Karpas-422 (cell line): ENCODE results near the gene RPUSD1. TPM values are rescaled to one million over a fixed set of nuclear protein-coding genes. Genes with fewer than 3 reads are reported as not detected.
"Not testable (repeated sequence)": the region's sequence is repeated elsewhere in the genome, so short reads cannot be mapped to it uniquely, and the experiment has no call there.

Experiments
- DNase-seq: peaks from one replicate; pipeline ENCODE4 v3.0.0-alpha.2; 2015
- H2AFZ ChIP-seq: fragments of 200-600 bp; sonication (generic); 2 replicates; pipeline ENCODE4 v1.6.1; 2014; ENCODE audit warnings: antibody characterized with exemption, low read length, mixed read lengths
- H3K27ac ChIP-seq: fragments of 200-600 bp; sonication (generic); 2 replicates; pipeline ENCODE4 v1.5.1; 2014; ENCODE audit warnings: mild to moderate bottlenecking, low read length, moderate library complexity
- H3K27me3 ChIP-seq: fragments of 200-600 bp; sonication (generic); 2 replicates; pipeline ENCODE4 v1.6.1; 2014; ENCODE audit warnings: low read length, mixed read lengths
- H3K36me3 ChIP-seq: fragments of 200-600 bp; sonication (generic); 2 replicates; pipeline ENCODE4 v1.6.1; 2014; ENCODE audit warnings: low read length, mixed read lengths; ENCODE audit not compliant: insufficient read depth
- H3K4me1 ChIP-seq: fragments of 200-600 bp; sonication (generic); 2 replicates; pipeline ENCODE4 v1.6.1; 2014; ENCODE audit warnings: mild to moderate bottlenecking, low read length, mixed read lengths
- H3K4me2 ChIP-seq: fragments of 200-600 bp; sonication (generic); 2 replicates; pipeline ENCODE4 v1.6.1; 2014; ENCODE audit warnings: low read length, low read depth, mild to moderate bottlenecking; ENCODE audit not compliant: poor library complexity, severe bottlenecking
- H3K4me3 ChIP-seq: fragments of 200-600 bp; sonication (generic); 2 replicates; pipeline ENCODE4 v1.5.1; 2014; ENCODE audit warnings: mild to moderate bottlenecking, antibody characterized with exemption, low read length, mixed read lengths
- H3K79me2 ChIP-seq: fragments of 200-600 bp; sonication (generic); 2 replicates; pipeline ENCODE4 v1.6.1; 2014; ENCODE audit warnings: mild to moderate bottlenecking, low read length, mixed read lengths
- H3K9ac ChIP-seq: fragments of 200-600 bp; sonication (generic); 2 replicates; pipeline ENCODE4 v1.6.0; 2014; ENCODE audit warnings: low read length
- H3K9me2 ChIP-seq: fragments of 200-600 bp; sonication (generic), shearing (Covaris generic); replicated peaks from 2 replicates; pipeline ENCODE4 v1.6.0; 2014; ENCODE audit warnings: mild to moderate bottlenecking, low read length, moderate library complexity; ENCODE audit not compliant: insufficient read depth
- H3K9me3 ChIP-seq: fragments of 300-700, 200-600 bp; sonication (generic); 2 replicates; pipeline ENCODE4 v1.6.1; 2014; ENCODE audit warnings: low read length, mixed read lengths
- H4K20me1 ChIP-seq: fragments of 200-600 bp; sonication (generic); 2 replicates; pipeline ENCODE4 v1.6.1; 2014; ENCODE audit warnings: mild to moderate bottlenecking, antibody characterized with exemption, low read length, low read depth; ENCODE audit not compliant: insufficient read depth
- total RNA-seq: library from RNA; depleted of rRNA; stranded (reverse); fragments of >200 nt; shearing (Covaris generic); gene quantifications from 2 replicates; pipeline ENCODE4 v1.2.3, GENCODE V29; 2014; ENCODE audit warnings: low replicate concordance; rRNA removed

The RPUSD1 gene
- 26.6 and 61.1 TPM in 2 replicates for total RNA-seq

DNA sequence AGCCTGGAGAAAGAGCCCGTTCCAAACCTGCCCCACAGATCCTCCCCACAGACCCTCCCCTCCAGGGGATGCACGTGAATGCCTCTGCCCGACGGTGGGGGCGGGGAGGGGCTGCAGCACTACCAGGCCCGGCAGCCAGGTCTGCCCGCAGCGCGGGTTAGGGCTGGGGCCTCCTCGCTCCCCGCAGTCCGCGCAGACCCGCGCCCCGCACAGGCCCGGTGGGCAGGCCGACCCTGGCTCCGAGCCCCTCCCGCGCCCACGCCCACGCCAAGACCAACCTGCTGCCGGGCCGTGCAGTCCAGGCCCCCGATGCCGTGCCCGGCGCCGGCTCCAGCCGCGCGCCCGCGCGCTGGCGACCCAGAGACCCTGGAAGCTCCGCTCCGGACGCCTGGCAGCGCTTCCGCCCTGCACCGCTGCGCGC, at the start of gene RPUSD1:
TSS of gene RPUSD1 (minus strand) at position 404 of the 421 bp plus-strand sequence. CDS start 644 bp downstream, outside the sequence.
- Histone ChIP-seq H3K4me2 (peak within 1 kb of the TSS; percentile 97), H3K27ac (peak within 1 kb of the TSS; percentile 45; the same call in 1 of the 2 replicates), H3K79me2 (peaks cover 28% of the 10 kb centered on the region), H3K9ac (peak within 1 kb of the TSS; percentile 100), H2AFZ (no peak within 1 kb of the TSS), H3K9me3 (no peaks in the 10 kb centered on the region), H3K4me1 (peaks cover 36% of the 10 kb centered on the region), H3K4me3 (peak within 1 kb of the TSS; percentile 99), H3K36me3 (peaks cover 8% of the 10 kb centered on the region), H3K27me3 (no peaks in the 10 kb centered on the region), H3K9me2 (no peaks in the 10 kb centered on the region), H4K20me1 (peaks cover 42% of the 10 kb centered on the region; the same call in 1 of the 2 replicates)
- DNase-seq = peak; percentile 59

DNA sequence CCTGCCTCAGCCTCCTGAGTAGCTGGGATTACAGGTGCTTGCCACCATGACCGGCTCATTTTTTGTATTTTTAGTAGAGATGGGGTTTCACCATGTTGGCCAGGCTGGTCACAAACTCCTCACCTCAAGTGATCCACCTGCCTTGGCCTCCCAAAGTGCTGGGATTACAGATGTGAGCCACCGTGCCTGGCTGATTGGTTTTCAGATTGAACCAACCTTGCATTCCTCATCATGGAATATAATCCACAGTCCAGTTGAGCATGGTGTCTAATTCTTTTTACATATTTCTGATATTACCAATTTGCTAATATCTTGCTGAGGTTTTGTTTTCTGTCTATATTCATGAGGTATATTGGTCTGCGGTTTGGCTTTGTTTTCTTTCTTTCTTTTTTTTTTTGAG, 48.6 kb upstream of the RPUSD1 start:
- H3K27me3 ChIP-seq, H3K9me2 ChIP-seq, H3K9me3 ChIP-seq, H3K4me1 ChIP-seq, H3K9ac ChIP-seq, H3K27ac ChIP-seq, H3K79me2 ChIP-seq, H4K20me1 ChIP-seq, H3K4me3 ChIP-seq, DNase-seq, H3K36me3 ChIP-seq, H3K4me2 ChIP-seq, H2AFZ ChIP-seq: not testable (repeated sequence)

- H3K4me2 ChIP-seq = no peak overlapping the region
- H3K27ac ChIP-seq = no peak overlapping the region
- no peak overlapping the region for H3K4me3 ChIP-seq
- no peaks in the 10 kb centered on the region for H3K36me3 ChIP-seq
- H4K20me1 ChIP-seq = no peaks in the 10 kb centered on the region
- no peak overlapping the region for H3K9ac ChIP-seq
- H3K79me2 ChIP-seq = no peaks in the 10 kb centered on the region
- DNase-seq = no peak
- no peaks in the 10 kb centered on the region for H3K27me3 ChIP-seq
- no peaks in the 10 kb centered on the region for H3K4me1 ChIP-seq
- no peaks in the 10 kb centered on the region for H3K9me2 ChIP-seq
- H2AFZ ChIP-seq = no peak overlapping the region
- 0 out of 2 replicates have a peak, but pooled peaks cover 7% of the 10 kb centered on the region for H3K9me3 ChIP-seq
Measured at GRCh38 chr16:836221-836620, 48.0 kb upstream of the RPUSD1 start.

- H3K4me1 ChIP-seq = no peaks in the 10 kb centered on the region
- no peak overlapping the region for H3K27ac ChIP-seq
- H3K36me3 ChIP-seq = no peaks in the 10 kb centered on the region
- H3K9me3 ChIP-seq = 0 out of 2 replicates have a peak, but pooled peaks cover 7% of the 10 kb centered on the region
- H3K9me2 ChIP-seq = no peaks in the 10 kb centered on the region
- no peak overlapping the region for H3K4me2 ChIP-seq
- H3K4me3 ChIP-seq = no peak overlapping the region
- no peak overlapping the region for H2AFZ ChIP-seq
- H3K27me3 ChIP-seq = no peaks in the 10 kb centered on the region
- no peaks in the 10 kb centered on the region for H4K20me1 ChIP-seq
- no peaks in the 10 kb centered on the region for H3K79me2 ChIP-seq
- no peak overlapping the region for H3K9ac ChIP-seq
- DNase-seq = no peak
Measured at GRCh38 chr16:835373-835772, 47.2 kb upstream of the RPUSD1 start.

DNA sequence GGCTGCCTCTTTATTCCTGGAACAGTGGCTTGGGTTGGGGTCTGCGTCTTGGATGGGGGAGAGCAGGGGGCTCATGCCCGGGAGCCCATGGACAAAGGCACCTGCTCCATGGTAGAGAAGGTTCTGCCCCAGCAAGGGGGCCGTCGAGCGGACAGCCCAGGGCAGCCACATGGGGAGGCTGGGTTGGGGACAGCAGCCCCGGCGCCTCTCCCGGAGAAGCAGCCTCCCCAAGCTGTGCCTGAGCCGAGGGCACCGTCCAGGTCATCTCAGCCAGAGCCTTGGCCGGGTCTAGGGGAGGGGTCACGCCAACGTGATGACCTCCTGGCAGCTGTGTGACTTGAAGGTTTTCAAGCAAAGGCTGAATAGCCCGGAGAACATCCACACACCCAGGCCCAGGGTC, 45.2 kb upstream of the RPUSD1 start:
- Histone ChIP-seq H2AFZ (no peak overlapping the region), H3K4me3 (no peak overlapping the region), H3K9me2 (no peaks in the 10 kb centered on the region), H4K20me1 (no peaks in the 10 kb centered on the region), H3K36me3 (no peaks in the 10 kb centered on the region), H3K9me3 (0 out of 2 replicates have a peak, but pooled peaks cover 7% of the 10 kb centered on the region), H3K4me1 (no peaks in the 10 kb centered on the region), H3K4me2 (no peak overlapping the region), H3K27ac (no peak overlapping the region), H3K27me3 (no peaks in the 10 kb centered on the region), H3K9ac (no peak overlapping the region), H3K79me2 (no peaks in the 10 kb centered on the region)
- no peak for DNase-seq

DNA sequence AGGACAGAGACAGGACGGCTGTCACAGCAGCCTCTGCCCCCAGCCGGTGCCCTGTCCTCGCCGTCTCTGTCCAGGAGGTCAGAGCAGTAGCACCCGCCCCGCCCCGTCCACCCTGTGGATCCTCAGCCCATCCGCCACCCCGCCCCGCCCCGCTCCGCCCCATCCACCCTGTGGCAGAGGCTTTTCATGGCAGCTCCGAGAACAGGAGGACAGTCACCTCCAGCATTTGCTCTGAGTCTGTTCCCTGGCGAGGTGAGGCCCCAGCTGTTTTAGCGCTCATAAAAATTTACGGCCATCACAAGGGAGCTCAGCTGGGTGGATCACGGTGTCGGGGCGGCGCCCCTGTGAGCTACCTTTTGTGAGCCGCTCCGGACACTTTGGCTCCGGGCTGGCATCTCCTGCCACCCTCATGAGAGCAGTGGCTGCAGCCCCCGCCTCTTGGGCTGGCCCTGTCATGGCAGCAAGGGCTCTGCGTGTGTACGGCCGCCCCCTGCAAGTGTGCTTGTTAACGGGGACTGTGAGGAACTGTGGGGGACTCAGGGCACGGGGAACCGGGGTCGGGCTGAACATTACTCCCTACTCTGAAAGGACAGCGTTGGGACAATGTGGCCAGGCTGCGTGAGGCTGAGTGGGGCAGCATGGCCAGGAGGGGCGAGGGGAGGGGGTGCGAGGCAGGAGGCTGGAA, 44.6 kb upstream of the RPUSD1 start:
- no peak for DNase-seq
- Histone ChIP-seq H2AFZ (no peak overlapping the region), H3K27ac (no peak overlapping the region), H3K9ac (no peak overlapping the region), H3K9me3 (0 out of 2 replicates have a peak, but pooled peaks cover 7% of the 10 kb centered on the region), H3K4me3 (no peak overlapping the region), H3K79me2 (no peaks in the 10 kb centered on the region), H4K20me1 (no peaks in the 10 kb centered on the region), H3K4me2 (no peak overlapping the region), H3K9me2 (no peaks in the 10 kb centered on the region), H3K36me3 (no peaks in the 10 kb centered on the region), H3K4me1 (no peaks in the 10 kb centered on the region), H3K27me3 (no peaks in the 10 kb centered on the region)

- Histone ChIP-seq H3K4me1 (no peaks in the 10 kb centered on the region), H3K36me3 (no peaks in the 10 kb centered on the region), H3K4me2 (no peak overlapping the region), H2AFZ (no peak overlapping the region), H3K79me2 (no peaks in the 10 kb centered on the region), H3K9ac (no peak overlapping the region), H3K9me3 (0 out of 2 replicates have a peak, but pooled peaks cover 7% of the 10 kb centered on the region), H3K27me3 (no peaks in the 10 kb centered on the region), H3K4me3 (no peak overlapping the region), H4K20me1 (no peaks in the 10 kb centered on the region), H3K27ac (no peak overlapping the region), H3K9me2 (no peaks in the 10 kb centered on the region)
- DNase-seq = no peak
Measured at GRCh38 chr16:831571-832413, 43.6 kb upstream of the RPUSD1 start.

- Histone ChIP-seq H3K79me2 (no peaks in the 10 kb centered on the region), H2AFZ (no peak overlapping the region), H4K20me1 (no peaks in the 10 kb centered on the region), H3K4me1 (no peaks in the 10 kb centered on the region), H3K4me2 (no peak overlapping the region), H3K9me2 (no peaks in the 10 kb centered on the region), H3K27ac (no peak overlapping the region), H3K36me3 (no peaks in the 10 kb centered on the region), H3K9ac (no peak overlapping the region), H3K4me3 (no peak overlapping the region), H3K9me3 (0 out of 2 replicates have a peak, but pooled peaks cover 3% of the 10 kb centered on the region), H3K27me3 (no peaks in the 10 kb centered on the region)
- DNase-seq = no peak
Measured at GRCh38 chr16:830871-831570, 42.8 kb upstream of the RPUSD1 start.
